OCI-LY1 (cell line): ENCODE data around the gene GABRB3.

ENCODE experiments used
- H2AFZ ChIP-seq: fragments of 200-600 bp; sonication (generic), shearing (Covaris generic); 2 replicates; pipeline ENCODE4 v1.6.0; 2014; ENCODE audit warnings: antibody characterized with exemption, mild to moderate bottlenecking, low read length
- H3F3A ChIP-seq: fragments of 200-600 bp; sonication (generic), shearing (Covaris generic); 2 replicates; pipeline ENCODE4 v1.6.0; 2014; ENCODE audit warnings: mild to moderate bottlenecking, antibody characterized with exemption, low read length, moderate library complexity; ENCODE audit not compliant: insufficient read depth
- H3K27ac ChIP-seq: fragments of 200-600 bp; sonication (generic); 2 replicates; pipeline ENCODE4 v1.5.1; 2014; ENCODE audit warnings: low read length, mixed run types, mild to moderate bottlenecking, low read depth; ENCODE audit not compliant: poor library complexity, severe bottlenecking
- H3K27me3 ChIP-seq: fragments of 200-600 bp; sonication (generic); 2 replicates; pipeline ENCODE4 v1.6.0; 2014; ENCODE audit warnings: antibody characterized with exemption, mild to moderate bottlenecking, low read length, moderate library complexity; ENCODE audit not compliant: insufficient read depth
- H3K36me3 ChIP-seq: fragments of 200-600 bp; sonication (generic); 2 replicates; pipeline ENCODE4 v1.6.1; 2014; ENCODE audit warnings: mild to moderate bottlenecking, antibody characterized with exemption, low read length, moderate library complexity, mixed read lengths; ENCODE audit not compliant: insufficient read depth
- H3K4me1 ChIP-seq: fragments of 200-600 bp; sonication (generic); 2 replicates; pipeline ENCODE4 v1.5.1; 2014; ENCODE audit warnings: mild to moderate bottlenecking, low read length, moderate library complexity; ENCODE audit not compliant: insufficient read depth, severe bottlenecking
- H3K4me2 ChIP-seq: fragments of 200-600 bp; sonication (generic), shearing (Covaris generic); 2 replicates; pipeline ENCODE4 v1.6.1; 2014; ENCODE audit warnings: low read length
- H3K4me3 ChIP-seq: fragments of 200-600 bp; sonication (generic); 2 replicates; pipeline ENCODE4 v1.5.1; 2014; ENCODE audit warnings: low read length, low read depth, mild to moderate bottlenecking, mixed read lengths; ENCODE audit not compliant: poor library complexity, severe bottlenecking
- H3K79me2 ChIP-seq: fragments of 200-600 bp; shearing (Covaris generic); 2 replicates; pipeline ENCODE4 v1.6.1; 2016; ENCODE audit warnings: mixed run types, low read length, mixed read lengths; ENCODE audit not compliant: insufficient read depth
- H3K9ac ChIP-seq: fragments of 200-600 bp; sonication (generic), shearing (Covaris generic); 2 replicates; pipeline ENCODE4 v1.6.1; 2014; ENCODE audit warnings: mild to moderate bottlenecking, low read length, mixed read lengths
- H3K9me2 ChIP-seq: fragments of 200-600 bp; sonication (generic), shearing (Covaris generic); 2 replicates; pipeline ENCODE4 v1.6.1; 2014; ENCODE audit warnings: low read depth, mild to moderate bottlenecking, low read length, mixed read lengths
- H3K9me3 ChIP-seq: fragments of 200-600 bp; shearing (Covaris generic); 2 replicates; pipeline ENCODE4 v1.6.1; 2014; ENCODE audit warnings: low read length, mixed read lengths
- H4K20me1 ChIP-seq: fragments of 200-600 bp; sonication (generic), shearing (Covaris generic); 2 replicates; pipeline ENCODE4 v1.6.0; 2016; ENCODE audit warnings: mild to moderate bottlenecking, low read length; ENCODE audit not compliant: insufficient read depth
- EZH2 ChIP-seq: fragments of 200-600 bp; sonication (generic), shearing (Covaris generic); IDR thresholded peaks from 2 replicates; pipeline ENCODE4 v1.8.0; 2017; ENCODE audit warnings: borderline replicate concordance, mixed run types, mild to moderate bottlenecking, antibody characterized with exemption, low read length, moderate library complexity, mixed read lengths
- TF ChIP-seq, protein P1 (sequence below): fragments of 200-600 bp; sonication (generic), shearing (Covaris generic); IDR thresholded peaks from 2 replicates; pipeline ENCODE4 v1.5.1; 2017; ENCODE audit warnings: mild to moderate bottlenecking, antibody characterized with exemption, low read length, moderate library complexity, mixed read lengths

Gene GABRB3

DNA sequence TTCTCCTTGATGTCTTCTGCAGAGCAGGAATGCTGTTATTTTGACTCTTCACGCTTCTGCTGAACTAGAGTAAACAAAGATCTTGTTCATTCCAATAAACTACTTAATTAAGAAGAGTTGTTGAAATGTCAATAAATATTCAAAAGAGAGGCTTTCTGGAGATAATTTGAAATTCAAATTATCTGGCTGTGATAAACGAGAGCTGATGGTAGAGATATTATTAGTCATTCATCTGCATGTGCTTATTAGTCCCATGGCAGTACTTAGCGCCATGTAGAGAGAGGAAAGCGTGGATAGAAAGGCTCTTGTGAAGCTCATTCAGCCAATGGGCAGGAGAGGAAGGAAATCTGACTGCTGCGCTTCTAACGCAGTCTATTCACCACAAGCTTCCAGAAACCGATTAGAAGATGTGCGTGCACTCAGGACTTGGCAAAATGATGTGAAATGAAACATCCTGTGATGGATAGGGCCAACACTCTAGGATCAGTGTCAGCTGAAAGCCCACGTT is 251.1 kb downstream of the GABRB3 start:
- Histone ChIP-seq H3K4me2 (no peak overlapping the region), H3K36me3 (no peaks in the 10 kb centered on the region), H3K9ac (no peak overlapping the region), H3K4me3 (no peak overlapping the region), H3F3A (no peaks in the 10 kb centered on the region), H4K20me1 (no peaks in the 10 kb centered on the region), H3K79me2 (no peaks in the 10 kb centered on the region), H3K27ac (no peak overlapping the region), H3K4me1 (no peaks in the 10 kb centered on the region), H2AFZ (no peak overlapping the region), H3K9me3 (no peaks in the 10 kb centered on the region), H3K9me2 (no peaks in the 10 kb centered on the region), H3K27me3 (no peaks in the 10 kb centered on the region)
- TF ChIP-seq EZH2 = no peak
- TF ChIP-seq, protein P1, sequence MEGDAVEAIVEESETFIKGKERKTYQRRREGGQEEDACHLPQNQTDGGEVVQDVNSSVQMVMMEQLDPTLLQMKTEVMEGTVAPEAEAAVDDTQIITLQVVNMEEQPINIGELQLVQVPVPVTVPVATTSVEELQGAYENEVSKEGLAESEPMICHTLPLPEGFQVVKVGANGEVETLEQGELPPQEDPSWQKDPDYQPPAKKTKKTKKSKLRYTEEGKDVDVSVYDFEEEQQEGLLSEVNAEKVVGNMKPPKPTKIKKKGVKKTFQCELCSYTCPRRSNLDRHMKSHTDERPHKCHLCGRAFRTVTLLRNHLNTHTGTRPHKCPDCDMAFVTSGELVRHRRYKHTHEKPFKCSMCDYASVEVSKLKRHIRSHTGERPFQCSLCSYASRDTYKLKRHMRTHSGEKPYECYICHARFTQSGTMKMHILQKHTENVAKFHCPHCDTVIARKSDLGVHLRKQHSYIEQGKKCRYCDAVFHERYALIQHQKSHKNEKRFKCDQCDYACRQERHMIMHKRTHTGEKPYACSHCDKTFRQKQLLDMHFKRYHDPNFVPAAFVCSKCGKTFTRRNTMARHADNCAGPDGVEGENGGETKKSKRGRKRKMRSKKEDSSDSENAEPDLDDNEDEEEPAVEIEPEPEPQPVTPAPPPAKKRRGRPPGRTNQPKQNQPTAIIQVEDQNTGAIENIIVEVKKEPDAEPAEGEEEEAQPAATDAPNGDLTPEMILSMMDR = no peak

DNA sequence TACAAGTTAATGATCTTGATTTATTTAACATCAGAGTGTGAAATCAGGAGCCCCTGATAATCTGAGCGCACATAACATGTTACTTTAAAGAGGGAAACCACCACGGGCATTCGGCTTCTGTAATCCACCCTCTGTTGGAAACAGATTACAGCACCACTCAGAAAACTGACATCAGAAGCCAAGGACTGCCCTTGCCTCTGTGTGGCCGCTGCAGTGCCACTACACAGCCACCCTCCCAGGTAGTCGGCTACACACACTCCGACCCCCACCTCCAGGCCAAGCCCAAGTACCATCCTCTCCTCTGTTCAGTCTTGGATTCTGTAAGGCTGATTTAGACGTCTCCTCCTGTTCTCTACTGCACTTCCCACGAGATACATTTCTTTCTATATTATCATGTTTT is 251.7 kb downstream of the GABRB3 start:
- H4K20me1 ChIP-seq = no peaks in the 10 kb centered on the region
- TF ChIP-seq EZH2 = no peak
- TF ChIP-seq, protein P1 = no peak
- no peaks in the 10 kb centered on the region for H3K9me3 ChIP-seq
- no peaks in the 10 kb centered on the region for H3K36me3 ChIP-seq
- H3K9ac ChIP-seq = no peak overlapping the region
- H3F3A ChIP-seq = no peaks in the 10 kb centered on the region
- no peaks in the 10 kb centered on the region for H3K27me3 ChIP-seq
- H3K9me2 ChIP-seq = no peaks in the 10 kb centered on the region
- no peak overlapping the region for H3K27ac ChIP-seq
- H3K4me3 ChIP-seq = no peak overlapping the region
- H3K4me2 ChIP-seq = no peak overlapping the region
- no peak overlapping the region for H2AFZ ChIP-seq
- H3K4me1 ChIP-seq = no peaks in the 10 kb centered on the region
- no peaks in the 10 kb centered on the region for H3K79me2 ChIP-seq

DNA sequence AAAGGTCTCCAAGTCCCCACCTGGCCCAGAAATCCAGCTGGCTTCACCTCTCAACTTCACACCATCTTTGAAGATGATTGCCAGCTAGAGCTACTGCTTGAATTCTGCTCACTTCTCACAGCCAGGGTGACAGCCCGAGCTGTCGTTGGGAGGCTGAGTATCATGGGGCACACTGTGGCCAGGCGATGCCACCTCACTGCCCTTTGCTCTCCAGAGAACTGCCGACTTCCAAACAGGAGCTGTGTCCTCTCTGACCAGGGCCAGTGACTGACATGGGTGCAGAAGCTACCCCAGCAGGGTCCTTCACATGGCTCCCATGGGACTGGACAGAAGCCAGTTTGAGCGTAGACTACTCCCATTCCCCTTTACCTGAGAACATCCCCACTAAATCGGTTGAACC is 254.0 kb downstream of the GABRB3 start:
- H3K9me3 ChIP-seq = no peaks in the 10 kb centered on the region
- no peaks in the 10 kb centered on the region for H3K36me3 ChIP-seq
- no peaks in the 10 kb centered on the region for H3K4me1 ChIP-seq
- no peak overlapping the region for H3K27ac ChIP-seq
- no peak overlapping the region for H3K4me2 ChIP-seq
- no peak overlapping the region for H2AFZ ChIP-seq
- TF ChIP-seq EZH2 = no peak
- TF ChIP-seq, protein P1 = no peak
- no peaks in the 10 kb centered on the region for H3F3A ChIP-seq
- no peaks in the 10 kb centered on the region for H3K79me2 ChIP-seq
- no peaks in the 10 kb centered on the region for H3K9me2 ChIP-seq
- no peak overlapping the region for H3K4me3 ChIP-seq
- H4K20me1 ChIP-seq = no peaks in the 10 kb centered on the region
- no peaks in the 10 kb centered on the region for H3K27me3 ChIP-seq
- no peak overlapping the region for H3K9ac ChIP-seq
